GM23338 (cell line): ENCODE results near the gene EGF. TPM values are rescaled to one million over a fixed set of nuclear protein-coding genes. Genes with fewer than 3 reads are reported as not detected.

Experiments
- ATAC-seq: fragments of 200-7000 bp; cut with Tn5 transposase; 3 replicates; pipeline ENCODE4 v1.9.1; 2020
- DNase-seq: peaks from one replicate; pipeline ENCODE4 v3.0.0-alpha.2; 2015; ENCODE audit warnings: low spot score
- H2AFZ ChIP-seq: fragments of 200-600 bp; sonication (generic); 2 replicates; pipeline ENCODE4 v1.8.0; 2016; ENCODE audit warnings: antibody characterized with exemption, mild to moderate bottlenecking, moderate library complexity
- H3F3A ChIP-seq: fragments of 200-600 bp; sonication (generic); replicated peaks from 2 replicates; pipeline ENCODE4 v1.8.0; 2017; ENCODE audit warnings: antibody characterized with exemption, mixed run types, low read depth
- H3K27ac ChIP-seq: fragments of 200-600 bp; sonication (generic); 2 replicates; pipeline ENCODE4 v1.6.1; 2016; ENCODE audit warnings: low read depth
- H3K27me3 ChIP-seq: fragments of 200-600 bp; sonication (generic); 2 replicates; pipeline ENCODE4 v1.8.0; 2016; ENCODE audit warnings: mild to moderate bottlenecking, mixed run types, moderate library complexity; ENCODE audit not compliant: insufficient read depth
- H3K36me3 ChIP-seq: fragments of 200-600 bp; sonication (generic); 2 replicates; pipeline ENCODE4 v1.8.0; 2016; ENCODE audit warnings: mild to moderate bottlenecking; ENCODE audit not compliant: insufficient read depth
- H3K4me1 ChIP-seq: fragments of 200-600 bp; sonication (generic); 2 replicates; pipeline ENCODE4 v1.8.0; 2016; ENCODE audit warnings: mild to moderate bottlenecking, moderate library complexity; ENCODE audit not compliant: insufficient read depth
- H3K4me2 ChIP-seq: fragments of 200-600 bp; sonication (generic); 2 replicates; pipeline ENCODE4 v1.7.1; 2017; ENCODE audit warnings: mixed run types
- H3K4me3 ChIP-seq: fragments of 200-600 bp; sonication (generic); 2 replicates; pipeline ENCODE4 v1.6.1; 2016; ENCODE audit warnings: mixed run types
- H3K79me2 ChIP-seq: fragments of 200-600 bp; sonication (generic); replicated peaks from 2 replicates; pipeline ENCODE4 v1.8.0; 2017; ENCODE audit warnings: mild to moderate bottlenecking; ENCODE audit not compliant: insufficient read depth
- H3K9me2 ChIP-seq: fragments of 200-600 bp; sonication (generic); 2 replicates; pipeline ENCODE4 v1.8.0; 2017; ENCODE audit not compliant: insufficient read depth
- H4K20me1 ChIP-seq: fragments of 200-600 bp; sonication (generic); replicated peaks from 2 replicates; pipeline ENCODE4 v1.8.0; 2017; ENCODE audit warnings: mild to moderate bottlenecking; ENCODE audit not compliant: insufficient read depth
- H3K27ac Mint-ChIP-seq: 2 replicates; pipeline ENCODE4 v1.8.0; 2020; ENCODE audit warnings: inconsistent platforms, mild to moderate bottlenecking, moderate library complexity, mixed read lengths
- H3K27me3 Mint-ChIP-seq: 3 replicates; pipeline ENCODE4 v1.8.0; 2022; ENCODE audit warnings: low read depth, mild to moderate bottlenecking, moderate library complexity, mixed read lengths, inconsistent platforms; ENCODE audit not compliant: insufficient read depth, poor library complexity
- H3K36me3 Mint-ChIP-seq: 3 replicates; pipeline ENCODE4 v1.8.0; 2021; ENCODE audit warnings: low read depth, mild to moderate bottlenecking, inconsistent platforms, moderate library complexity, mixed read lengths
- H3K4me1 Mint-ChIP-seq: 3 replicates; pipeline ENCODE4 v1.8.0; 2020; ENCODE audit warnings: mild to moderate bottlenecking, inconsistent platforms, mixed read lengths
- H3K4me3 Mint-ChIP-seq: 3 replicates; pipeline ENCODE4 v1.8.0; 2021; ENCODE audit warnings: moderate library complexity, mild to moderate bottlenecking, inconsistent platforms, mixed read lengths
- H3K9me3 Mint-ChIP-seq: 3 replicates; pipeline ENCODE4 v1.8.0; 2020; ENCODE audit warnings: moderate library complexity, mild to moderate bottlenecking, inconsistent platforms, mixed read lengths
- CREB1 ChIP-seq: fragments of 250-450 bp; sonication (Bioruptor Pico); IDR thresholded peaks from 2 replicates; pipeline ENCODE4 v1.5.0; 2020; ENCODE audit warnings: low read depth, mild to moderate bottlenecking, moderate library complexity
- CTCF ChIP-seq, 2 experiments: fragments of 200-600 bp in 1 of 2; sonication (generic) in 1 of 2; conservative IDR thresholded peaks; 2 replicates each; pipeline versions ENCODE4 v1.5.1 to v1.6.1; 2016 to 2017; ENCODE audit warnings: antibody characterized with exemption in 2 of 2, low read depth in 2 of 2, mild to moderate bottlenecking in 2 of 2, moderate library complexity in 1 of 2
- EZH2phosphoT487 ChIP-seq: fragments of 200-600 bp; sonication (generic); IDR thresholded peaks from one replicate; pipeline ENCODE4 v1.8.1; 2018; ENCODE audit warnings: antibody characterized with exemption; ENCODE audit not compliant: unreplicated experiment
- JUNB ChIP-seq: IDR thresholded peaks from one replicate; pipeline ENCODE4 v1.6.1; 2016; ENCODE audit warnings: antibody characterized with exemption; ENCODE audit not compliant: unreplicated experiment
- NANOG ChIP-seq: IDR thresholded peaks from 2 replicates; pipeline ENCODE4 v1.6.1; 2016; ENCODE audit warnings: antibody characterized with exemption, borderline replicate concordance
- REST ChIP-seq: IDR thresholded peaks from one replicate; pipeline ENCODE4 v1.6.1; 2018; ENCODE audit warnings: antibody characterized with exemption; ENCODE audit not compliant: unreplicated experiment
- STAT1 ChIP-seq: IDR thresholded peaks from one replicate; pipeline ENCODE4 v1.6.1; 2016; ENCODE audit warnings: antibody characterized with exemption; ENCODE audit not compliant: unreplicated experiment
- ZNF114 ChIP-seq: fragments of 250-450 bp; sonication (Bioruptor Pico); IDR thresholded peaks from 2 replicates; pipeline ENCODE4 v1.5.0; 2020; ENCODE audit warnings: mild to moderate bottlenecking, moderate library complexity
- ZNF331 ChIP-seq: fragments of 250-450 bp; sonication (Bioruptor Pico); IDR thresholded peaks from 2 replicates; pipeline ENCODE4 v1.5.0; 2020; ENCODE audit warnings: low read depth, mild to moderate bottlenecking, moderate library complexity
- ZNF462 ChIP-seq: fragments of 250-450 bp; sonication (Bioruptor Pico); IDR thresholded peaks from 2 replicates; pipeline ENCODE4 v1.5.0; 2020; ENCODE audit warnings: mild to moderate bottlenecking, moderate library complexity
- polyA plus RNA-seq: library from polyadenylated mRNA; unstranded; fragments of >200 nt; fragmentation: Nextera tagmentation; extraction: Ambion mirVana; gene quantifications from 2 replicates; pipeline ENCODE4 v1.2.1, GENCODE V29; 2016
- total RNA-seq: library from RNA; depleted of rRNA; stranded (reverse); fragments of >200 nt; shearing (Covaris generic); gene quantifications from 2 replicates; pipeline ENCODE4 v1.2.3, GENCODE V29; 2014

EGF gene
- total and polyA plus RNA-seq, 2 experiments from 2014 or later, result 1.4 to 3.0 TPM

DNA sequence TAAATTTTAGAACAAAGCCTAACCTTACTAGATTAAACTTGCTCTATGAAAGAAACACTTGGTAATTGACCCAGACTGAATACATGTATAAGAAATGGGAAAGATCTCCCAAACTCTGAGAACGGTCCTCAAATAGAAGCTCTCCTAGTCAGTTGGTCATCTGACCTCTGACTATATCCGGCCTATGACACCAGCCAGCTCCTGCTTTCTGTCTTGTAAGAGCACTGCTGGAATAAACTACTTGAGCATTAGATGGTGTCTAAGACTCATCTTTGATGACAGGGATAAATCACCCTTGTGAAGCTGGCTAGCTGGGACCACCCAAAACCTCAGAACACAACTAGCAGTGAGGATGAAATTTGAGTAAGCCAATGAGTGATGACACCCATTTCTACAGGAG, 40.6 kb upstream of the EGF start:
- no peak for DNase-seq
- Histone ChIP-seq H2AFZ (no peak overlapping the region), H3K4me2 (no peak overlapping the region), H3K36me3 (no peaks in the 10 kb centered on the region), H3K27me3 (no peaks in the 10 kb centered on the region), H3K27ac (no peak overlapping the region), H3K4me3 (no peak overlapping the region), H3K9me2 (peaks cover 4% of the 10 kb centered on the region; the same call in 1 of the 2 replicates), H3K4me1 (no peaks in the 10 kb centered on the region), H3F3A (no peaks in the 10 kb centered on the region), H4K20me1 (no peaks in the 10 kb centered on the region), H3K79me2 (no peaks in the 10 kb centered on the region)
- Mint-ChIP-seq H3K4me1 (no peaks in the 10 kb centered on the region; the same call in 2 of the 3 replicates), H3K27me3 (peaks cover 2% of the 10 kb centered on the region), H3K9me3 (no peaks in the 10 kb centered on the region; the same call in 2 of the 3 replicates), H3K36me3 (no peaks in the 10 kb centered on the region), H3K27ac (no peak overlapping the region), H3K4me3 (no peak overlapping the region)
- TF ChIP-seq ZNF114 (no peak), JUNB (no peak), CTCF (conservative IDR thresholded peaks at IDR 0.05; ENCODE audit: low read depth in 2 of 2) (no peak), CREB1 (CRISPR knock-in tag) (no peak), ZNF331 (no peak), REST (no peak), EZH2phosphoT487 (no peak)
- ATAC-seq, result no peak

GRCh38 chr4:109872950-109873656, 39.6 kb upstream of the EGF start:
- H3K4me2 ChIP-seq, result no peak overlapping the region
- no peak overlapping the region for H3K4me3 Mint-ChIP-seq
- H3K4me1 Mint-ChIP-seq, result no peaks in the 10 kb centered on the region; the same call in 2 of the 3 replicates
- H3K9me2 ChIP-seq, result peaks cover 4% of the 10 kb centered on the region; the same call in 1 of the 2 replicates
- H3K27me3 Mint-ChIP-seq, result peaks cover 4% of the 10 kb centered on the region
- no peak overlapping the region for H3K27ac ChIP-seq
- H3K79me2 ChIP-seq, result no peaks in the 10 kb centered on the region
- H2AFZ ChIP-seq, result no peak overlapping the region
- H3K4me1 ChIP-seq, result no peaks in the 10 kb centered on the region
- H3K4me3 ChIP-seq, result no peak overlapping the region
- H4K20me1 ChIP-seq, result no peaks in the 10 kb centered on the region
- H3K36me3 ChIP-seq, result no peaks in the 10 kb centered on the region
- ATAC-seq (no peak), DNase-seq (no peak)
- no peak overlapping the region for H3K27ac Mint-ChIP-seq
- no peaks in the 10 kb centered on the region for H3K27me3 ChIP-seq
- H3K9me3 Mint-ChIP-seq, result no peaks in the 10 kb centered on the region; the same call in 2 of the 3 replicates
- H3K36me3 Mint-ChIP-seq, result no peaks in the 10 kb centered on the region
- H3F3A ChIP-seq, result no peaks in the 10 kb centered on the region
- TF ChIP-seq JUNB, result no peak
- TF ChIP-seq ZNF462 (CRISPR knock-in tag), result no peak
- no peak for TF ChIP-seq NANOG
- no peak for TF ChIP-seq STAT1
